WTC11 (cell line): ENCODE results near the gene PPP6R3. TPM values are rescaled to one million over a fixed set of nuclear protein-coding genes. Genes with fewer than 3 reads are reported as not detected.
"Not testable (repeated sequence)": the region's sequence is repeated elsewhere in the genome, so short reads cannot be mapped to it uniquely, and the experiment has no call there.

Source experiments
- ATAC-seq: fragments of 200-7000 bp; cut with Tn5 transposase; 2 replicates; pipeline ENCODE4 v1.10.0; 2021; ENCODE audit warnings: mild to moderate bottlenecking, moderate library complexity
- CTCF ChIA-PET: fragments of 300-600 bp; sonication (Branson Sonifier 250); formaldehyde crosslinking; loops from one replicate; lab custom pipeline; 2021; ENCODE audit warnings: antibody characterized with exemption; lab: Charles Lee
- POLR2A ChIA-PET: fragments of 350-600 bp; sonication (Branson Sonifier 250); formaldehyde crosslinking; loops from one replicate; lab custom pipeline; 2021; ENCODE audit warnings: antibody characterized with exemption; lab: Charles Lee
- DNase-seq: peaks from one replicate; pipeline ENCODE4 v3.0.0; 2021; ENCODE audit warnings: low spot score
- H3K27ac Mint-ChIP-seq: 2 replicates; pipeline ENCODE4 v1.8.0; 2021; ENCODE audit warnings: mixed read lengths
- H3K27me3 Mint-ChIP-seq: 2 replicates; pipeline ENCODE4 v1.8.0; 2021; ENCODE audit warnings: low read depth, mild to moderate bottlenecking, moderate library complexity, mixed read lengths
- H3K36me3 Mint-ChIP-seq: 2 replicates; pipeline ENCODE4 v1.8.0; 2021; ENCODE audit warnings: mixed read lengths
- H3K4me1 Mint-ChIP-seq: 2 replicates; pipeline ENCODE4 v1.8.0; 2022; ENCODE audit warnings: mixed read lengths
- H3K4me3 Mint-ChIP-seq: 2 replicates; pipeline ENCODE4 v1.8.0; 2021; ENCODE audit warnings: mild to moderate bottlenecking, moderate library complexity, mixed read lengths
- H3K9me3 Mint-ChIP-seq: 2 replicates; pipeline ENCODE4 v1.8.0; 2021; ENCODE audit warnings: mixed read lengths
- CREM ChIP-seq: sonication (generic); formaldehyde crosslinking; IDR thresholded peaks from 2 replicates; pipeline ENCODE4 v1.8.1; 2022; ENCODE audit warnings: mild to moderate bottlenecking, missing genetic modification reagents, moderate library complexity
- CTCF ChIP-seq: fragments of 200-600 bp; IDR thresholded peaks from 2 replicates; pipeline ENCODE4 v1.8.0; 2022; ENCODE audit warnings: antibody characterized with exemption
- JAZF1 ChIP-seq: fragments of 250-450 bp; sonication (Bioruptor Pico); IDR thresholded peaks from 2 replicates; pipeline ENCODE4 v1.9.0; 2021; ENCODE audit warnings: moderate library complexity, mild to moderate bottlenecking, inconsistent platforms
- MXD4 ChIP-seq: fragments of 250-450 bp; sonication (Bioruptor Pico); IDR thresholded peaks from 2 replicates; pipeline ENCODE4 v1.8.0; 2021; ENCODE audit warnings: mild to moderate bottlenecking, moderate library complexity, borderline replicate concordance
- NR1H2 ChIP-seq: sonication (generic); formaldehyde crosslinking; IDR thresholded peaks from 2 replicates; pipeline ENCODE4 v1.9.0; 2021; ENCODE audit warnings: mild to moderate bottlenecking, moderate library complexity, missing genetic modification reagents
- SMAD4 ChIP-seq: sonication (generic); formaldehyde crosslinking; IDR thresholded peaks from 2 replicates; pipeline ENCODE4 v1.8.0; 2022; ENCODE audit warnings: mild to moderate bottlenecking, missing genetic modification reagents
- ZNF121 ChIP-seq: sonication (generic); formaldehyde crosslinking; IDR thresholded peaks from 2 replicates; pipeline ENCODE4 v1.8.0; 2023; ENCODE audit warnings: missing genetic modification reagents
- ZNF671 ChIP-seq: fragments of 250-450 bp; sonication (Bioruptor Pico); IDR thresholded peaks from 2 replicates; pipeline ENCODE4 v1.8.0; 2021; ENCODE audit warnings: mild to moderate bottlenecking
- total RNA-seq: library from RNA; stranded (reverse); gene quantifications from 3 replicates; pipeline ENCODE4 v1.2.3, GENCODE V29; 2021

Gene PPP6R3
- total RNA-seq, 1 experiment from 2014 or later: 138 TPM

- H3K27ac Mint-ChIP-seq, H3K4me3 Mint-ChIP-seq, H3K9me3 Mint-ChIP-seq, H3K27me3 Mint-ChIP-seq, DNase-seq, H3K36me3 Mint-ChIP-seq: not testable (repeated sequence)
- CTCF ChIA-PET: interaction anchor here (0.6 to 1.5 kb wide), 23 partner anchors 11 to 318 kb away, joined by 3 to 20 read pairs (median 4); no protein-coding TSS in a partner anchor
- peak; percentile 36 for ATAC-seq
- POLR2A ChIA-PET: interaction anchor here (0.8 kb wide), 2 partner anchors 17 kb away, joined by 3 read pairs; no protein-coding TSS in a partner anchor
- H3K4me1 Mint-ChIP-seq: peaks cover 34% of the 10 kb centered on the region
Measured at GRCh38 chr11:68632375-68632774, 171.8 kb downstream of the PPP6R3 start.

- H3K9me3 Mint-ChIP-seq: 0 out of 2 replicates have a peak, but pooled peaks cover 5% of the 10 kb centered on the region
- ATAC-seq (peak; percentile 100), DNase-seq (peak; percentile 80)
- H3K36me3 Mint-ChIP-seq: no peaks in the 10 kb centered on the region
- peaks cover 38% of the 10 kb centered on the region for H3K4me1 Mint-ChIP-seq
- no peak overlapping the region for H3K4me3 Mint-ChIP-seq
- no peaks in the 10 kb centered on the region for H3K27me3 Mint-ChIP-seq
- POLR2A ChIA-PET: interaction anchor here (0.5 to 0.8 kb wide), 3 partner anchors 17 to 96 kb away, joined by 3 to 6 read pairs (median 3); no protein-coding TSS in a partner anchor
- no peak overlapping the region for H3K27ac Mint-ChIP-seq
- TF ChIP-seq SMAD4 (CRISPR knock-in tag): no peak
- no peak for TF ChIP-seq JAZF1 (CRISPR knock-in tag)
- no peak for TF ChIP-seq CREM (CRISPR knock-in tag)
- TF ChIP-seq ZNF671 (CRISPR knock-in tag): no peak
- no peak for TF ChIP-seq MXD4 (CRISPR knock-in tag)
- peak; percentile 34; the same call in 1 of the 2 replicates for TF ChIP-seq CTCF
- no peak for TF ChIP-seq NR1H2 (CRISPR knock-in tag)
- CTCF ChIA-PET: interaction anchor here (0.6 to 1.5 kb wide), 23 partner anchors 11 to 317 kb away, joined by 3 to 20 read pairs (median 4); no protein-coding TSS in a partner anchor
Measured at GRCh38 chr11:68632802-68633201, 172.2 kb downstream of the PPP6R3 start.

- H3K27ac Mint-ChIP-seq, POLR2A ChIA-PET, H3K36me3 Mint-ChIP-seq, H3K27me3 Mint-ChIP-seq, CTCF ChIA-PET, ATAC-seq, H3K9me3 Mint-ChIP-seq, DNase-seq: not testable (repeated sequence)
- Mint-ChIP-seq H3K4me3 (peak overlapping the region; percentile 39), H3K4me1 (peaks cover 51% of the 10 kb centered on the region)
Measured at GRCh38 chr11:68634606-68635005, 174.1 kb downstream of the PPP6R3 start.

GRCh38 chr11:68635172-68635571 is 174.6 kb downstream of the PPP6R3 start:
- DNase-seq, POLR2A ChIA-PET, H3K9me3 Mint-ChIP-seq, H3K36me3 Mint-ChIP-seq, H3K27me3 Mint-ChIP-seq, CTCF ChIA-PET, ATAC-seq: not testable (repeated sequence)
- 0 out of 2 replicates have a peak overlapping the region, but pooled peaks have one; percentile 11 for H3K27ac Mint-ChIP-seq
- H3K4me1 Mint-ChIP-seq: peaks cover 55% of the 10 kb centered on the region
- H3K4me3 Mint-ChIP-seq: peak overlapping the region; percentile 39

- H3K4me1 Mint-ChIP-seq: peaks cover 60% of the 10 kb centered on the region
Measured at GRCh38 chr11:68635883-68636282, 175.3 kb downstream of the PPP6R3 start.

GRCh38 chr11:68639322-68639721 is 178.8 kb downstream of the PPP6R3 start:
- ATAC-seq: not testable (repeated sequence)
- TF ChIP-seq ZNF121 (CRISPR knock-in tag): peak; percentile 100

More at GRCh38 chr11:68635883-68636282, 175.3 kb downstream of the PPP6R3 start:
- H3K9me3 Mint-ChIP-seq, ATAC-seq, H3K4me3 Mint-ChIP-seq, H3K27me3 Mint-ChIP-seq, H3K36me3 Mint-ChIP-seq, DNase-seq, CTCF ChIA-PET, H3K27ac Mint-ChIP-seq, POLR2A ChIA-PET: not testable (repeated sequence)

More at GRCh38 chr11:68639322-68639721, 178.8 kb downstream of the PPP6R3 start:
- H3K36me3 Mint-ChIP-seq, H3K27me3 Mint-ChIP-seq, H3K9me3 Mint-ChIP-seq, DNase-seq, H3K4me3 Mint-ChIP-seq: not testable (repeated sequence)
- POLR2A ChIA-PET: interaction anchor here (0.6 kb wide), 1 partner anchor 48 kb away, joined by 3 read pairs; no protein-coding TSS in a partner anchor
- H3K27ac Mint-ChIP-seq: peak overlapping the region; percentile 85
- peaks cover 66% of the 10 kb centered on the region for H3K4me1 Mint-ChIP-seq
- CTCF ChIA-PET: interaction anchor here (0.6 to 1.2 kb wide), 5 partner anchors 30 to 1929 kb away, joined by 3 to 5 read pairs (median 3); no protein-coding TSS in a partner anchor
